C4-2B (cell line): ENCODE measurements around the gene GPR160.

ENCODE experiments used
- ZFX ChIP-seq: fragments of 450-650 bp; IDR thresholded peaks from 2 replicates; pipeline ENCODE4 v1.6.1; 2017
- TF ChIP-seq, protein P1 (sequence below): fragments of 450-650 bp; conservative IDR thresholded peaks from 2 replicates; pipeline ENCODE4 v1.5.1; 2017; ENCODE audit warnings: mild to moderate bottlenecking

DNA sequence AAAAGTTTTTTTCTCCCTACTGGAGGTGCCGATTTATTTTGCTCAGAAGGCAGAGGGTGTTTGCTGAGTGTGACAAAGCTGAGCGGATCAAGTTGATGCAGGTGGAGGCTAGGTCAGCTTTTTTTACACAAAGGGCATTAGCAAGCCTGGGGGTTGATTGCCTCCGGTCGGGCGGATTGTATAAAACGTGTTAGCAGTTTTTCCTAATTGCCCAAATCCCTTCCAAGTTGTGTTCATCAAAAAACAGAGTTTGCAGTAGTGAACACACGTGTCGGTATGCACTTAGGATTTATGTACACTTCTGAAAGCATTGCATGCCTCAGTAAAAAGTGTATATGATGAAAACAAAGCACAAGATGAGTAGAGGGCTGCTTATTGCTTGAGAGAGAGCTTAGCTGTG, 2.6 kb downstream of the GPR160 start:
- TF ChIP-seq, protein P1, sequence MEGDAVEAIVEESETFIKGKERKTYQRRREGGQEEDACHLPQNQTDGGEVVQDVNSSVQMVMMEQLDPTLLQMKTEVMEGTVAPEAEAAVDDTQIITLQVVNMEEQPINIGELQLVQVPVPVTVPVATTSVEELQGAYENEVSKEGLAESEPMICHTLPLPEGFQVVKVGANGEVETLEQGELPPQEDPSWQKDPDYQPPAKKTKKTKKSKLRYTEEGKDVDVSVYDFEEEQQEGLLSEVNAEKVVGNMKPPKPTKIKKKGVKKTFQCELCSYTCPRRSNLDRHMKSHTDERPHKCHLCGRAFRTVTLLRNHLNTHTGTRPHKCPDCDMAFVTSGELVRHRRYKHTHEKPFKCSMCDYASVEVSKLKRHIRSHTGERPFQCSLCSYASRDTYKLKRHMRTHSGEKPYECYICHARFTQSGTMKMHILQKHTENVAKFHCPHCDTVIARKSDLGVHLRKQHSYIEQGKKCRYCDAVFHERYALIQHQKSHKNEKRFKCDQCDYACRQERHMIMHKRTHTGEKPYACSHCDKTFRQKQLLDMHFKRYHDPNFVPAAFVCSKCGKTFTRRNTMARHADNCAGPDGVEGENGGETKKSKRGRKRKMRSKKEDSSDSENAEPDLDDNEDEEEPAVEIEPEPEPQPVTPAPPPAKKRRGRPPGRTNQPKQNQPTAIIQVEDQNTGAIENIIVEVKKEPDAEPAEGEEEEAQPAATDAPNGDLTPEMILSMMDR, result no peak
- TF ChIP-seq ZFX, result no peak
